Gastroesophageal sphincter (tissue), 4 donors: Measurements from ENCODE around the gene RBBP8NL. TPM values are rescaled to one million over a fixed set of nuclear protein-coding genes. Genes with fewer than 3 reads are reported as not detected.

Experiments used
- ATAC-seq: fragments of 150-250 bp; one replicate; pipeline ENCODE4 v1.9.1; 2016; ENCODE audit warnings: mild to moderate bottlenecking, moderate library complexity
- H3K27ac ChIP-seq, 4 donors: fragments of 200-600 bp; sonication (generic) in 3 of 4; 1 replicate in 3 of 4; 2 replicates in 1 of 4; pipeline ENCODE4 v1.5.1; 2016 to 2019
- H3K27me3 ChIP-seq: fragments of 200-600 bp; sonication (generic); one replicate; pipeline ENCODE4 v1.5.1; 2019
- H3K36me3 ChIP-seq, 2 donors: fragments of 200-600 bp; sonication (generic); one replicate each; pipeline ENCODE4 v1.5.1; 2019; ENCODE audit warnings: control low read depth in 1 of 2
- H3K4me1 ChIP-seq, 3 donors: fragments of 200-600 bp; sonication (generic); 1 replicate in 2 of 3; 2 replicates in 1 of 3; pipeline ENCODE4 v1.5.1; 2016 to 2019; ENCODE audit warnings: control low read depth in 2 of 3
- H3K4me3 ChIP-seq, 2 donors: fragments of 200-600 bp; sonication (generic); one replicate each; pipeline ENCODE4 v1.5.1; 2019; ENCODE audit warnings: mild to moderate bottlenecking in 1 of 2, moderate library complexity in 1 of 2
- H3K9me3 ChIP-seq, 3 donors: fragments of 200-600 bp; sonication (generic); one replicate each; pipeline ENCODE4 v1.5.1; 2017 to 2019; ENCODE audit warnings: control low read depth in 2 of 3
- CTCF ChIP-seq, 4 experiments: fragments of 200-600 bp in 2 of 4; fragments of 450-650 bp in 2 of 4; sonication (generic) in 1 of 4; IDR thresholded peaks; one replicate each; pipeline ENCODE4 v1.5.1; 2017 to 2019; ENCODE audit warnings: antibody characterized with exemption in 4 of 4, mild to moderate bottlenecking in 2 of 4, moderate library complexity in 2 of 4
- EP300 ChIP-seq: sonication (generic); formaldehyde crosslinking; IDR thresholded peaks from one replicate; pipeline ENCODE4 v1.6.1; 2017; ENCODE audit warnings: antibody characterized with exemption, mild to moderate bottlenecking
- POLR2A ChIP-seq, 2 donors: fragments of 450-650 bp; IDR thresholded peaks; one replicate each; pipeline ENCODE4 v1.6.1; 2017; ENCODE audit warnings: antibody characterized with exemption in 2 of 2, mild to moderate bottlenecking in 2 of 2, moderate library complexity in 1 of 2
- POLR2AphosphoS5 ChIP-seq: sonication (generic); formaldehyde crosslinking; IDR thresholded peaks from one replicate; pipeline ENCODE4 v1.6.1; 2017; ENCODE audit warnings: antibody characterized with exemption
- WGBS, 2 donors: methylation state at CpG; one replicate each; pipeline ENCODE4 v1.1.5; 2018; ENCODE audit warnings: low coverage in 1 of 2; 5-methylcytosine and 5-hydroxymethylcytosine counted together
- total RNA-seq, 4 donors: library from RNA; depleted of rRNA; stranded (reverse); fragments of >200 nt; gene quantifications; one replicate each; pipeline ENCODE4 v1.1.0, GENCODE V29; 2016

RBBP8NL gene
- total RNA-seq, 4 donors from 2014 or later = 0.20 TPM; not detected in 3

GRCh38 chr20:62390317-62391164 is 36.8 kb downstream of the RBBP8NL start:
- Histone ChIP-seq H3K27me3 (no peaks in the 10 kb centered on the region), H3K4me3 (no peak overlapping the region), H3K9me3 (no peaks in the 10 kb centered on the region), H3K4me1 (peaks cover 0 to 26% (median 18%) of the 10 kb centered on the region in 3 donors), H3K36me3 (peaks cover 0 to 79% of the 10 kb centered on the region in 2 donors), H3K27ac (no peak overlapping the region)
- TF ChIP-seq CTCF (IDR thresholded peaks at IDR 0.05) = no peak
- WGBS, 2 donors = 77 to 78% methylated on average over 17 to 26 of the region's 29 CpGs
- no peak for ATAC-seq

- WGBS, 2 donors = 40 to 54% methylated on average over 1 to 3 of the region's 5 CpGs
- no peak for TF ChIP-seq EP300
- peak; percentile 6 for TF ChIP-seq POLR2AphosphoS5
- no peak for TF ChIP-seq CTCF (IDR thresholded peaks at IDR 0.05)
- ATAC-seq = no peak
- no peaks in the 10 kb centered on the region for H3K9me3 ChIP-seq
- H3K27ac ChIP-seq = no peak overlapping the region
- H3K27me3 ChIP-seq = no peaks in the 10 kb centered on the region
- peaks cover 0 to 33% (median 19%) of the 10 kb centered on the region in 3 donors for H3K4me1 ChIP-seq
- peaks cover 0 to 70% of the 10 kb centered on the region in 2 donors for H3K36me3 ChIP-seq
- no peak overlapping the region for H3K4me3 ChIP-seq
Measured at GRCh38 chr20:62389601-62390087, 37.7 kb downstream of the RBBP8NL start.

- H3K27me3 ChIP-seq = no peaks in the 10 kb centered on the region
- H3K9me3 ChIP-seq = no peaks in the 10 kb centered on the region
- peaks cover 0 to 33% (median 19%) of the 10 kb centered on the region in 3 donors for H3K4me1 ChIP-seq
- 82 to 83% methylated on average over 3 to 8 of the region's 11 CpGs for WGBS, 2 donors
- H3K36me3 ChIP-seq = peaks cover 0 to 64% of the 10 kb centered on the region in 2 donors
- no peak overlapping the region for H3K4me3 ChIP-seq
- ATAC-seq = no peak
- no peak for TF ChIP-seq EP300
- TF ChIP-seq POLR2AphosphoS5 = no peak
- no peak for TF ChIP-seq CTCF (IDR thresholded peaks at IDR 0.05)
- TF ChIP-seq POLR2A (IDR thresholded peaks at IDR 0.05) = no peak
- no peak overlapping the region for H3K27ac ChIP-seq
Measured at GRCh38 chr20:62388839-62389600, 38.3 kb downstream of the RBBP8NL start.

- no peak for TF ChIP-seq CTCF (IDR thresholded peaks at IDR 0.05)
- TF ChIP-seq POLR2AphosphoS5 = no peak
- TF ChIP-seq POLR2A (IDR thresholded peaks at IDR 0.05) = no peak
- TF ChIP-seq EP300 = no peak
- no peaks in the 10 kb centered on the region for H3K9me3 ChIP-seq
- peak overlapping the region in 3 of 4 donors; percentile 5 to 96 (median 95) for H3K27ac ChIP-seq
- H3K36me3 ChIP-seq = peaks cover 0 to 55% of the 10 kb centered on the region in 2 donors
- no peaks in the 10 kb centered on the region for H3K27me3 ChIP-seq
- WGBS, 2 donors = 54 to 63% methylated on average over 7 to 10 of the region's 20 CpGs
- H3K4me1 ChIP-seq = peaks cover 0 to 33% (median 19%) of the 10 kb centered on the region in 3 donors
- H3K4me3 ChIP-seq = peak overlapping the region in 1 of 2 donors; percentile 92
- ATAC-seq = no peak
Measured at GRCh38 chr20:62387933-62388635, 39.3 kb downstream of the RBBP8NL start.
